ENCODE measurements around the gene CAPN1. TPM values are rescaled to one million over a fixed set of nuclear protein-coding genes. Genes with fewer than 3 reads are reported as not detected.

CAPN1 gene
- total RNA-seq, 1 donor from 2014 or later = 74.6 TPM

- Histone ChIP-seq H3K27me3 (ENCODE audit: low read depth) (no peaks in the 10 kb centered on the region), H3K4me3 (no peak overlapping the region), H3K4me1 (peaks cover 6% of the 10 kb centered on the region), H3K36me3 (peaks cover 44% of the 10 kb centered on the region), H3K9me3 (replicated peaks) (no peaks in the 10 kb centered on the region), H3K27ac (replicated peaks) (no peak overlapping the region)
- intact Hi-C loops (cut with micrococcal nuclease) = no loop called here
- TF ChIP-seq CTCF (IDR thresholded peaks at IDR 0.05; ENCODE audit: borderline replicate concordance) = no peak
- no peak for DNase-seq
These were observed 30.6 kb downstream of the CAPN1 start for GRCh38 chr11:65212226-65212801.

GRCh38 chr11:65213322-65214211, 31.8 kb downstream of the CAPN1 start:
- intact Hi-C loops (cut with micrococcal nuclease) = no loop called here
- H3K27me3 ChIP-seq (ENCODE audit: low read depth) = no peaks in the 10 kb centered on the region
- peaks cover 34% of the 10 kb centered on the region for H3K36me3 ChIP-seq
- H3K4me1 ChIP-seq = peaks cover 6% of the 10 kb centered on the region
- H3K4me3 ChIP-seq = no peak overlapping the region
- H3K9me3 ChIP-seq (replicated peaks) = no peaks in the 10 kb centered on the region
- H3K27ac ChIP-seq (replicated peaks) = no peak overlapping the region
- DNase-seq = no peak
- TF ChIP-seq CTCF (IDR thresholded peaks at IDR 0.05; ENCODE audit: borderline replicate concordance) = no peak

- Histone ChIP-seq H3K9me3 (replicated peaks) (no peaks in the 10 kb centered on the region), H3K4me1 (peaks cover 6% of the 10 kb centered on the region), H3K4me3 (no peak overlapping the region), H3K27ac (replicated peaks) (no peak overlapping the region), H3K36me3 (peaks cover 27% of the 10 kb centered on the region), H3K27me3 (ENCODE audit: low read depth) (no peaks in the 10 kb centered on the region)
- no peak for DNase-seq
- no peak for TF ChIP-seq CTCF (IDR thresholded peaks at IDR 0.05; ENCODE audit: borderline replicate concordance)
- intact Hi-C loops (cut with micrococcal nuclease) = no loop called here
These were observed 32.6 kb downstream of the CAPN1 start for GRCh38 chr11:65214212-65214845.

- Histone ChIP-seq H3K27ac (replicated peaks) (no peak overlapping the region), H3K4me3 (no peak overlapping the region), H3K4me1 (peaks cover 4% of the 10 kb centered on the region), H3K27me3 (ENCODE audit: low read depth) (no peaks in the 10 kb centered on the region), H3K36me3 (peaks cover 15% of the 10 kb centered on the region), H3K9me3 (replicated peaks) (no peaks in the 10 kb centered on the region)
- intact Hi-C loops (cut with micrococcal nuclease) = no loop called here
- no peak for TF ChIP-seq CTCF (IDR thresholded peaks at IDR 0.05; ENCODE audit: borderline replicate concordance)
- no peak for DNase-seq
These were observed 33.8 kb downstream of the CAPN1 start for GRCh38 chr11:65215441-65216076.

- TF ChIP-seq CTCF (IDR thresholded peaks at IDR 0.05; ENCODE audit: borderline replicate concordance) = no peak
- no peaks in the 10 kb centered on the region for H3K9me3 ChIP-seq (replicated peaks)
These were observed 35.1 kb downstream of the CAPN1 start for GRCh38 chr11:65216830-65217229.

More at GRCh38 chr11:65216830-65217229, 35.1 kb downstream of the CAPN1 start:
- Histone ChIP-seq H3K4me1 (no peaks in the 10 kb centered on the region), H3K27me3 (ENCODE audit: low read depth) (no peaks in the 10 kb centered on the region), H3K4me3 (no peak overlapping the region), H3K36me3 (peaks cover 2% of the 10 kb centered on the region), H3K27ac (replicated peaks) (no peak overlapping the region)
- intact Hi-C loops (cut with micrococcal nuclease) = no loop called here
- no peak for DNase-seq

All from left ventricle myocardium inferior (tissue), 1 donor.